Fibroblast of peridontal ligament (primary cell): Measurements from ENCODE around the gene SYT11.
A peak's percentile ranks its signal among the peaks of the same experiment; 100 is the strongest.
"Not testable (repeated sequence)": the region's sequence is repeated elsewhere in the genome, so short reads cannot be mapped to it uniquely, and the experiment has no call there.

Experiments used
- DNase-seq: peaks from one replicate; pipeline ENCODE4 v3.0.0-alpha.2; 2010; ENCODE audit errors: extremely low read depth

The SYT11 gene

GRCh38 chr1:155899683-155900082, 40.3 kb downstream of the SYT11 start:
- no peak for DNase-seq

GRCh38 chr1:155900161-155900560, 40.8 kb downstream of the SYT11 start:
- no peak for DNase-seq

GRCh38 chr1:155904261-155904660, 44.9 kb downstream of the SYT11 start:
- DNase-seq, result no peak

- DNase-seq, result peak; percentile 60
Measured at GRCh38 chr1:155909894-155910293, 50.5 kb downstream of the SYT11 start.

GRCh38 chr1:155910621-155911121, 51.3 kb downstream of the SYT11 start:
- DNase-seq, result peak; percentile 51

GRCh38 chr1:155911156-155912055, 52.0 kb downstream of the SYT11 start, which contains the start of gene RIT1:
TSS of gene RIT1 (minus strand) at chr1:155911349. CDS start at chr1:155910761, 588 bp downstream.
- peak; percentile 82 for DNase-seq

GRCh38 chr1:155912056-155912536, 52.7 kb downstream of the SYT11 start:
- no peak for DNase-seq

- DNase-seq, result peak; percentile 92
Measured at GRCh38 chr1:155913969-155914757, 54.8 kb downstream of the SYT11 start.

GRCh38 chr1:155918660-155919059, 59.3 kb downstream of the SYT11 start:
- DNase-seq, result no peak

- DNase-seq, result no peak
Measured at GRCh38 chr1:155919801-155920200, 60.4 kb downstream of the SYT11 start.

GRCh38 chr1:155920717-155921116, 61.4 kb downstream of the SYT11 start:
- no peak for DNase-seq

GRCh38 chr1:155925506-155925905, 66.1 kb downstream of the SYT11 start:
- DNase-seq, result no peak

- no peak for DNase-seq
Measured at GRCh38 chr1:155929057-155929456, 69.7 kb downstream of the SYT11 start.

GRCh38 chr1:155930725-155931124, 71.4 kb downstream of the SYT11 start:
- DNase-seq, result not testable (repeated sequence)

GRCh38 chr1:155931332-155932038, 72.1 kb downstream of the SYT11 start:
- peak; percentile 13 for DNase-seq

GRCh38 chr1:155932081-155932480, 72.7 kb downstream of the SYT11 start:
- no peak for DNase-seq

GRCh38 chr1:155932487-155932886, 73.1 kb downstream of the SYT11 start:
- peak; percentile 17 for DNase-seq

- peak; percentile 7 for DNase-seq
Measured at GRCh38 chr1:155933591-155934096, 74.3 kb downstream of the SYT11 start.

- peak; percentile 99 for DNase-seq
Measured at GRCh38 chr1:155934097-155934935, 74.9 kb downstream of the SYT11 start, which contains the start of gene KHDC4. TSS of gene KHDC4 (minus strand) at chr1:155934413. CDS start at chr1:155934373, 40 bp downstream.
